Fibroblast of skin of left biceps (primary cell): ENCODE data around the gene DNAI1.
A peak's percentile ranks its signal among the peaks of the same experiment; 100 is the strongest.
"Not testable (repeated sequence)": the region's sequence is repeated elsewhere in the genome, so short reads cannot be mapped to it uniquely, and the experiment has no call there.

Source experiments
- DNase-seq, 2 experiments: peaks; one replicate each; pipeline ENCODE4 v3.0.0-alpha.2; 2013; ENCODE audit warnings: low read depth in 2 of 2

Gene DNAI1

GRCh38 chr9:34512131-34513078 lies 53.8 kb downstream of the DNAI1 start:
- no peak for DNase-seq

GRCh38 chr9:34513567-34514214 lies 55.1 kb downstream of the DNAI1 start:
- DNase-seq, result no peak

- no peak for DNase-seq
These were observed 55.8 kb downstream of the DNAI1 start for GRCh38 chr9:34514401-34514800.

- no peak for DNase-seq
These were observed 56.2 kb downstream of the DNAI1 start for GRCh38 chr9:34514816-34515215.

- no peak for DNase-seq
These were observed 57.4 kb downstream of the DNAI1 start for GRCh38 chr9:34515959-34516358.

GRCh38 chr9:34517185-34517584 lies 58.6 kb downstream of the DNAI1 start:
- DNase-seq, result no peak

- no peak for DNase-seq
These were observed 59.6 kb downstream of the DNAI1 start for GRCh38 chr9:34518110-34518616.

GRCh38 chr9:34518896-34519295 lies 60.3 kb downstream of the DNAI1 start:
- DNase-seq, result no peak

GRCh38 chr9:34519321-34520020 lies 60.9 kb downstream of the DNAI1 start:
- DNase-seq, result no peak

- DNase-seq, result no peak
These were observed 61.5 kb downstream of the DNAI1 start for GRCh38 chr9:34520096-34520495.

- DNase-seq, result no peak
These were observed 62.1 kb downstream of the DNAI1 start for GRCh38 chr9:34520505-34521385.

- DNase-seq, result no peak
These were observed 62.9 kb downstream of the DNAI1 start for GRCh38 chr9:34521406-34522045.

- no peak for DNase-seq
These were observed 63.7 kb downstream of the DNAI1 start for GRCh38 chr9:34522091-34522887.

- DNase-seq, result peak; percentile 54 to 56
These were observed 64.6 kb downstream of the DNAI1 start, which contains the start of gene ENHO for GRCh38 chr9:34522971-34523797. ENHO (minus strand) TSS chr9:34522990; CDS start chr9:34521695, 1,295 bp downstream.

GRCh38 chr9:34524349-34524748 lies 65.7 kb downstream of the DNAI1 start:
- DNase-seq, result no peak

GRCh38 chr9:34526026-34526425 lies 67.4 kb downstream of the DNAI1 start:
- no peak for DNase-seq

GRCh38 chr9:34532041-34532440 lies 73.4 kb downstream of the DNAI1 start:
- not testable (repeated sequence) for DNase-seq

GRCh38 chr9:34536685-34537084 lies 78.1 kb downstream of the DNAI1 start:
- DNase-seq, result no peak

- DNase-seq, result no peak
These were observed 82.2 kb downstream of the DNAI1 start for GRCh38 chr9:34540827-34541226.
